HG02610 (cell line): ENCODE measurements around the gene ENO1.
A peak's percentile ranks its signal among the peaks of the same experiment; 100 is the strongest.

Experiments used
- ATAC-seq: cut with Tn5 transposase; IDR thresholded peaks from one replicate; pipeline ENCODE4 v1.9.1; 2021; ENCODE audit warnings: mild to moderate bottlenecking, moderate library complexity; ENCODE audit not compliant: unreplicated experiment

Gene ENO1

DNA sequence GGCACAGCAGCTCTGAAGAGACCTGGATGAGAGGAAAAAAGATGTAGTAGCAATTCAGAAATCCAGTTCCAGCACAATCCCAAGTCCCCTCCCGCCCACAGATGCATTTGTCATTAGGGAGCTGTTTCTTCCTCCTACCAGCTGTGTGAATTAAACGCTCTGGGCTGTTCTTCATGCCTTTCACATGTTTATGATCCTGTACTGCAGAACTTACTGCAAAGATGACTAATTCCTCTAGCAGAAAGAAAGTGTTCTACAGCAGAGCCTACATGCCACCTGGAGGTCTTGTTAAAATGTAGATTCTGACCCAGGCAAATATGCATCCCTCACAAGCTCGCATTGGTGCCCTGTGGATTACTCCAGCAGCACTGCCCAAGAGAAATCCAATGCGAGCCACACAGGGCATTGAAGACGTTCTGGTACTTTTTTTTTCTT, 6.5 kb downstream of the ENO1 start:
- no peak for ATAC-seq

DNA sequence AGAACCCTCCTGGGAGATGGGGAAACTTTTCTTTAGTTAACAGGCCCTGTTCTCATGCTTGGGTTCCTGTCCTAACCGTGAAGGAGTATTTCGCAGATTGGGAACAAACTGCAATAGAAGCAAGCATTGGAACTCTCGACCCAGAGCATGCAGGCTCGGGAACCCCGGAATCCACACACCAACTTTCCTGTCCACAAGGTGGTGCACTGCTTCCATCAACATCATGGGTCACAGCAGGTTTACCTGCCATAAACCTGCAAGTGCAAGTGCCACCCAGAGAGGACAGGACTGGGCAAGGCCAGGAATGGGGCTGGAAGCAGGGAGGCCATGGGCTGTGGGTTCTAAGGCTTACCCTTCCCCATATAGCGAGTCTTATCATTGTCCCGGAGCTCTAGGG, 6.9 kb downstream of the ENO1 start:
- ATAC-seq = no peak

DNA sequence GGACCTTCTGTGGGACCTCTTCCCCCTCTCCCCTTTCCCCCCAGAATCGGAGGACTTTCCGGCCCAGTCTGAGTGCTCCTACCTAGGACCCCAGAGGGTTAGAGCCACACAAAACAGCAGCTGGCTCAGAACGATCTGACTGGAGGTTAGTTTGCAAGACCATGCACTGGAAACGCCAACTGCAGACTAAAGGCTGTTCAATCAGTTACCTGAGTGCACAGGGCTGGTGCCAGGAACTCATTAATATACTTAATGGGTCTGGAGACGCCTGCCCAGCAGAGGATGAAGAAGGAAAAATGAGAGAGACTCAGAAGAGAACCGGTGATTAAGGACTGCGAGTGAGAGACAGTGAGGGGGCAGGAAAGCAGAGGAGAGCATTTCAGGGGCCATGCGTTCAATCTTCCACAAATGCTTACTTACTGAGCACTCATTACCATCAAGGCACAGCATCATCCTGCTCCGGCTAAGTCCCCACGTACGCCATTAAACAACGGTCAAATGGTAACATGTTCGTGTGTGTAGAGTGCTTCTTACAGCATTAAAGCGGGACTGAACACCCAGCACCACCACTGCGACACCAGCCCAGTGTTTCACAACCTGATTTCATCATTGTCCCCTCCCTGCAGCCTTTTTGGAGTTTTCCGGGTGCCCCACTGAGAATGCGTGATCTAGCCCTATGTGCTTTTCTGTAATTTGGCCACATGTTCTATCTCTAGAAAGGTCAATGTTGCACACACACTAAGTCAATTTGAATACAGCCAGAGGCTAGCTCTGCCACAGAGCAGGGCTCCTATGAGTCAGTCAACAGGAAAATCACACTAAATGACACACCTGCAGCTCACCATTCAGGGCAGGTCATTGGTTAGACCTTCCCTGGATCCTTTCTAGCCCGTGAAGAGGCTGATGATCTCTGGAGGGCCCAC, 7.6 kb downstream of the ENO1 start:
- ATAC-seq = no peak

DNA sequence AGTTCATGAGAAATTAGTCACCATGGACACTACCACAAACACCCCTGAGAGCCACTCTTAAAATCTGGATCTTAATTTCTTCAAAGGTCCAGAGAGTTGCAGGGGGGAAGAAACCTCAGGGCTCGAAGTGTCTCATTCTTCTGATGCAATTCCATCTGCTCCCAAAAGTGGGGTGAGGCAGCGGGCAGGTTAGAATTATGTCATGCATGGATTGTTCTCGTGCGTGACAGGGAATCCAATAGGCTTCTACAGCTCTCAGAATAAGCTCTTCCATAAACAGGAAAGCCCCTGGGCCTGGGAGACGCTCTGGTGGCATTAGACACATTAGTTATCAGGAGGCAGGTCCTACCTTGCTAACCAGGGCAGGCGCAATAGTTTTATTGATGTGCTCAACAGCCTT, 8.4 kb downstream of the ENO1 start:
- no peak for ATAC-seq

DNA sequence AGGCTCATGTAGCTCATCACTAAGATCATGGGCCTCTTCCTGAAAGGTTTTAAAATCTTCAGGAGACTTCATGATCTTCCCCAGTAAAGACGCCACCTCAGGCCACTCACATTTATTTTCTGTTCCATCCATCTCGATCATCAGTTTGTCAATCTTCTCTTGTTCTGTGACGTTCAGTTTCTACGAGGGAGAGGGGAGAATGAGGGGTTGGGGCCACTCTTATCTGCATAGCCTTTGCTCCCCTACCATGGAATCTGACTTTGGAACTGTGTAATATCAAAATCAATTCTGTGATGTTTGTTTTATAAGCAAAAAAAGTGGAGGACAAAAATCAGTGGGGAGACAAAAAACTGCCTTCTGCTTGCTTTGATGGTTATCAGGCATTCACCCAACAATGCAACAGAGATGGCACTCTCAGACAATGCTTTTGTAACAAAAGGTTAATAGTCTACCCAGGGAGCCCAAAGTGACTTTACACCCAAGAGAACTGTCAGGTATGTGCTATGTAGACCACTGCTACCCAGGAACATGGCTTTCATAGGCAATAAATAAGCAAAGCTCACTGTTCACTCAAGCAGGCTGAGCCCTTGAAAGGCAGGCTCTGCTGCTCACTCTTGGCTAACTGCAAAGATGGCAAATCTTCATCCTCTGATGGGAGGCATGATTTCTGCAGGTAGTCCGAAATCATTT, 10.5 kb downstream of the ENO1 start:
- no peak for ATAC-seq

DNA sequence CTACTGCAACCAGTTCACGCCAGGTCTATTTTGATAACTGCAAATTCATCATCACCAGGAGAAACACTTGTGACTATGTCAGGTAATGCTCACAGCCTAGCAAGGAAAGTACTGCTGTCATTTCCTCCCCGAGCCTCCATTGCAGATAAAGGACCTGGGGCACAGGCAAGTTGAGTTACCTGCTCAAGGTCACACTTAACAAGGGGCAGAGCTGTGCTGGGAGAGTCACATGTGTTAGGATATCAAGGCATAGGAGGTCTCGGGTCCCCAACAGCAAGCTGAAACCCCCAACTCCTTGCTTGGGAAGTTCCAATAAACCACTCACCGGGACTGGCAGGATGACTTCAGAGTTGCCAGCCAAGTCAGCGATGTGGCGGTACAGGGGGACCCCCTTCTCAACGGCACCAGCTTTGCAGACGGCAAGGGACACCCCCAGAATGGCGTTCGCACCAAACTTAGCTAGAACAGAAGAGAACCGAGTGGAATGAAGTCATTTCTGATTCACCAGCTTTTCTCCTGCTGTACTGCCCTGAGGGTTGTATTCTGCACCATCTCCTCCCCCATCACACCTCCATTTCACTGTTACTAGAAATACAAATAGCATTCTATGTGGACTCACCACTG, 11.6 kb downstream of the ENO1 start:
- no peak for ATAC-seq

DNA sequence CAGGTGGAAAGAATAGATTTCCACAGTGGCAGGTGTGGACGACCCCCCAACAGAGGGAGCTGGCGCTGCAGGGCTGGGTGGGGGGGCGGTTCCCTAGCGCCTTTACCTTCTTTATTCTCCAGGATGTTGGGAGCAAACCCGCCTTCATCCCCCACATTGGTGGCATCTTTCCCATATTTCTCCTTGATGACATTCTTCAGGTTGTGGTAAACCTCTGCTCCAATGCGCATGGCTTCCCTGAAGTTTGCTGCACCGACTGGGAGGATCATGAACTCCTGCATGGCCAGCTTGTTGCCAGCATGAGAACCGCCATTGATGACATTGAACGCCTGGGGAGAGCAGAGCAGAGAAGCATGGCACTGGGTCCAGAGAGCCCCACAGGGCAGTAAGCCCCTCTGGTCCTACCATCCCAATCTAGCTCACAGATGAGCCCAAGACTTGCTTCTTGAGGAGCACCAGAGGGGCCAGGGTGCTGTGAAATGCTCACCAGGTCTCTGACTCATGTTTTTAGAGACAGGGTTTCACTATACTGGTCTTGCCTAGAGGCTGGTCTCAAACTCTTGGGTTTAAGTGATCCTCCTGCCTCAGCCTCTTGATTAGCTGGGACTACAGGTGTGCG, 12.2 kb downstream of the ENO1 start:
- ATAC-seq = no peak

DNA sequence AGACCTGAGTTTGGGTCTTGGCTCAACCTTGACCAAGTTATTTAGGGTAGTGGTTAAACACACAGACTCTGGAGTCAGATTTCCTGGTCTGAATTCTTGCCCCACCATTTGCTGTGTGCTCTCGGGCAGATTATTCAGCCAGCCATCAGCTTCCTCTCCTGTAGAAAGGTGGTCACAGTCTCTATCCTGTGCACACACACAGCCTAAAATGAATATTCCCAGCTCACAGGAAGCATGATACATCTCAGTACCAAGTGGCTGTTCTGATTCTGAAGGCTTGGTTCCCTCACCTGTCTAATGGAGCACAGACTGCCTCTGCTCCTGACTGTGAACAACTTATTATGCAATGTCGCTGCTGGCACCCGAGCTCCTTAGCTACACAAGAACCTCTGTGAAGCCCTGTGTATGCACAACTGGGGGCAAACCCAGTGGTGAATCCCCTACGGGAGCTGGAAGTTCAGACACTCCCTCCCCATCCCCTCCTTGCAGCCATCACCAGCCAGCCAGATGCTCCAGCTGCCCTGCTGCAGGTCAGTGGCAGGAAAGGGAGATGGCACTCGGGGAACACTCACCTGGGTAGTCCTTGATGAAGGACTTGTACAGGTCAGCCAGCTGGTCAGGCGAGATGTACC, 13.7 kb downstream of the ENO1 start:
- ATAC-seq = no peak

DNA sequence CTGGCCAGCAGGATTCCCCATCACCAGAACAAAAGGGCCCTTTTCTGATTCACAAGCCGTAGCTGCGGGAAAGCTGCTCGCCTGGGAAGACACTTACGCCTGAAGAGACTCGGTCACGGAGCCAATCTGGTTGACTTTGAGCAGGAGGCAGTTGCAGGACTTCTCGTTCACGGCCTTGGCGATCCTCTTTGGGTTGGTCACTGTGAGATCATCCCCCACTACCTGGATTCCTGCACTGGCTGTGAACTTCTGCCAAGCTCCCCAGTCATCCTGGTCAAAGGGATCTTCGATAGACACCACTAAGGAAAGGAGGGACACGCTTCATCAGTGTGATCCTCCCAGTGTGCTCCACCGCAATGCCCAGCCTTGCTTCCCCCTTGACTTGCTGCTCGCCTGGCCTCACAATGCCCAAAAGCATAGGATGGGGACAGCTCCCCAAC, 14.7 kb downstream of the ENO1 start:
- no peak for ATAC-seq

DNA sequence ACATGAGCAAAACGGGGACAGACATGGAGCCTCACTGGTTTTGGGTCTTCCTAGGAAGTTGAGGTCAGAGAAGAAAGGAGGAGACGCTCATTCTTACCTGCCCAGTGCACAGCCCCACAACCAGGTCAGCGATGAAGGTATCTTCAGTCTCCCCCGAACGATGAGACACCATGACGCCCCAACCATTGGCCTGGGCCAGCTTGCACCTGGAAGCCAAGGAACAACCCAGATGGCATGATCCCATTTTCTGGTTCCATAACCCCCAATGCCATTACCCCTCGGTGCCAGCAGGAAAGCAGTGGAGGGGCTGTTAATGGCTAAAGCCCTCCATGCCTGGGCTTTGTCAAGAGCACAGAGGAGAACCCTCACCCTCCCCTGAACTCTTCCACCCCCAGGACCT, 15.3 kb downstream of the ENO1 start:
- ATAC-seq = no peak

DNA sequence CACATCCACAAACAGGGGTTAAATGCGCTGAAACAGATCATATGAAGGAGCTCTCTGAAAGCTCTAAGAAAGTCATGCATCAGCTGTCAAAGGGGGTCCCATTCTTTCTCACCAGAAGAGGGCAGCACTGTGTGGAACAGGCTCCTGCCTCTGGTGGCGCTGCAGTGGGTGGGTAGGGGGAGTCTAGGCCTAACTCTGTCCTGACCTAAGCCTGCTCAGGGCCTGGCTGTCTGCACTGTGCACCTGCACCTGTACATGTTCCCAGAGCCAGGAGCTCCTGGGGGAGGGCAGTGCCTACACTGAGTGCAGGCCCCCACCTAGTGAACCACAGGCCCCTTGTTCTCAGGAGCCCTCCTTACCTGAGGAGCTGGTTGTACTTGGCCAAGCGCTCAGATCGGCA, 16.0 kb downstream of the ENO1 start:
- ATAC-seq = no peak

DNA sequence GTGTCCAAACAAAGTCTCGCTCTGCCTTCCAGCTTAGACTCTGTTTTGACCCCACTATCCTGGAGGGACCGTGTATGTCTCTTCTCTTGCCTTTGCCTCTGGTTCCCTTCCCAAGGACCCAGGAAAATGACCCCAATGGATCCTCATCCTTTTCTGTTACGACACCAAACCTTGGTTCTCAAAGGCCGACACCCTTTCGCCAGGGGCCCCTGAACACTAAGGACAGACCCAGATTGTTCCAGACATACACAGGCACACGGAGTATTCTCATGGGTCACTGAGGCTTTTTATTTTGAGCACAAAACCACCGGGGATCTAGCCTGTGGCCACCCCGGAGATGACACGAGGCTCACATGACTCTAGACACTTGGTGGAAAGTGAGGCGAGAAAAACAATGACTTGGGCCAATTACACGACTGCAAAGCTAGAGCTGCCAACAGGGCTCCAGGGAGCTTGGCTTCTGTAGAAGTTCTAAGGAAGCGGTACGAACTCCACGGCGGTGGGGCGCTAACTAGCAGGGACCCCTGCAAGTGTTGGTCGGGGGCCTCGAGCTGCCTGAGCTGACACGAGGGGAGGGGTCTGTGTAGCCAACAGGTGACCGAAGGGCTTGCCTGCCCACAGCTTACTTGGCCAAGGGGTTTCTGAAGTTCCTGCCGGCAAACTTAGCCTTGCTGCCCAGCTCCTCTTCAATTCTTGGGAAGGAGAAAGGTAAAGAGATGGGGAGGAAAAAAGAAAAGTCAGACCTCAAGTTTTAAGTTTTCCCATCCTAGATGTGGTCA, 17.6 kb downstream of the ENO1 start:
- no peak for ATAC-seq

DNA sequence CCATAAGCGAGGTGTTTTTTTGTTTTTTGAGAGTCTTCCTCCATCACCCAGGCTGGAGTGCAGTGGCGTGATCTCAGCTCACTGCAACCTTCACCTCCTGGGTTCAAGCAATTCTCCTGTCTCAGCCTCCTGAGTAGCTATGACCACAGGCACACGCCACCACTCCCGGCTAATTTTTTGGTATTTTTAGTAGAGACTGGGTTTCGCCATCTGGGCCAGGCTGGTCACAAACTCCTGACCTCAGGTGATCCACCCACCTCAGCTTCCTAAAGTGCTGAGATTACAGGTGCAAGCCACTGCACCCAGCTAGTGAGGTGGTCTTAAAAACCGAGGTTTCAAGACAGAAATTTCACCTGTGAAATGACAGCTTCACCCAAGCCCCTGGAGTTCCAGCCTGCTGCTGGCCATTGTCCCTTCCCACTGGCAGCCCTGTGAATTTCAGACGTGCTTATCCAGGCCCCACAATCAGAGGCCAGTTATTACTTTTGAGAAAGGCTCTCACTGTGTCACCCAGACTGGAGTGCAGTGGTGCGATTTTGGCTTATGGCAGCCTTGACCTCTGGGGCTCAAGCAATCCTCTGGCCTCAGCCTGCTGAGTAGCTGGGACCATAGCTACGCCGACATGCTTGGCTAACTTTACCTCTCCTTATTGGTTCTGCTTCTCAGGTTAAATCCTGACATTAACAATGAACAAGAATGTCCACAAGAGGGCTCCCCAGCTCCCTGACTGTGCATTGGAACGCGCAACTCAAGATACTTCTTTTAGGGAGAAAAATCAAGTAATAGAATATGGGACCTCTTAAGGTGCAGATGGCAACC, 19.4 kb downstream of the ENO1 start:
- ATAC-seq = no peak

DNA sequence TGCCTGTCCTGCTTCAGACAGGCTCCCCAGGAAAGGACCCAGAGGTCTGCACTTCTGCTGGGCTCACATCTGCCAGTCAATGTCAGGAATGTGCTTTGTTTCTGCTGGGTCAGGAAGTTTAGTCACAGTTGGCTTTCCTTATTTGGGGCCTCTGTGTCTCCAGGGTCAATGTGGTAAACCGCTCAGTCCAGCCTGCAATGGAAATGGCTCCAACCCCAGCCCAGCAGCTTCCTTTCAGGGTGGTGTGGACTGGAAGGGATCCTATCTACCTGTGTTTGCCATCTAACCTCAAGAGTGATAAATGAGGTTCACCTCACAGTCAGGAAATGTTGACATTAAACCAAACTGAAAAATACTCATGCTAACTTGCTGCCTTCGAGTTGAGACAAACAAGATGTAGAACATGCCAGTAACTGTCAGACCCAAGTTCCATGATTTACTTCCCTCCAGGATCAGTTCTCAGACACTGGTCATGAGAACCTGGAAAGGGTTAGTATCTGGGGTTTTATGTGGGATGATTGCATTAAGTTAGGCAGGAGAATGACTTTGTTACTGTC, 20.3 kb downstream of the ENO1 start:
- ATAC-seq = no peak

DNA sequence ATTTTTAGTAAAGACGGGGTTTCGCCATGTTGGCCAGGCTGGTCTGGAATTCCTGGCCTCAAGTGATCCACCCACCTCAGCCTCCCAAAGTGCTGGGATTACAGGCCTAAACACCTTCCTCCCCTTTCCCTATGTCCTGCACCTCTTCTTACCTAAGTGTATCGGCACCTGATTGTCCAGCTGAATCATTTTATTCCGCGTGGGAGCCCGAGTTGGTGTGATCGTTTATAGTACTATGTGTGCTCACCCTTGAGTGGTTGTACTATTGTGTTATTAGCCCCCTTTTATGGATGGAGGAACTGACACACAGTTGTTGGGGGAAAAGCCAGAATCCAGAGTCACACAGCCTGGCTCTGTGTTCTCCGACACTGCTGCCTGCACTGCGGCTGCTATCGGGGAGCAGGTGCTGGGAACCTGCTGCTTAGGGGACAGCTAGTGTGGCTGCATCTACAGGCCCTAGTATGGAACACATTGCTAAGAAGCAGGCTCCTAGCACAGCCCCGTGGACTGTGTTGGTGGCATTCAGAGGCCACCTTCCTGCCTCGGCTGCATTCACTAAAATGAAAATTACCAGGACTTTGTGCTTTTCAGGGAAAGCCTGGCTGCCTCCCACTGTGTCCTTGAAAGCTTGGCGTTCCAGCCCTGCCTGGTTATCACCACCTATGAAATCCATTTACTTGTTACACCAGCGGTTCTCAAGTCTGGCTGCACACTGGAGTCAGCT, 21.6 kb downstream of the ENO1 start:
- no peak for ATAC-seq

DNA sequence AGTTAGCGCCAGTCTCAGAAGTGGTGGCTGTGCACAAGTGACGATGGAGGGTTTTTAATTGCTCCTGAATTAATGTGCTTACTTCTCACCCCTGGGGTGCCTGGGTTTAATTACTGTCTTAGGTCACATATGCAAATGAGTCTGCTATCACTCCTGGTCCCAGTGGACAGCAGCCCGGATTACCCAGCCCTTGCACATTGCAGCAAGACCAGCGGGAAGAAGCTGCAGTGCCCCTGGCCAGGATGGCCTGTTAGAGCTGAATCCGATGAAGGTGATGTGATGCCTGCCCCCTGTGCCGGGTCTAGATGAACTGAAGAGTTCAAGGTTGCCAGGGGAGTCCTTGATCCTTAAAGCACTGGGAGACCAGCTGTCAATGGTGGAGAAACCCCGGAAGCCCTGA, 24.2 kb downstream of the ENO1 start:
- ATAC-seq = no peak

DNA sequence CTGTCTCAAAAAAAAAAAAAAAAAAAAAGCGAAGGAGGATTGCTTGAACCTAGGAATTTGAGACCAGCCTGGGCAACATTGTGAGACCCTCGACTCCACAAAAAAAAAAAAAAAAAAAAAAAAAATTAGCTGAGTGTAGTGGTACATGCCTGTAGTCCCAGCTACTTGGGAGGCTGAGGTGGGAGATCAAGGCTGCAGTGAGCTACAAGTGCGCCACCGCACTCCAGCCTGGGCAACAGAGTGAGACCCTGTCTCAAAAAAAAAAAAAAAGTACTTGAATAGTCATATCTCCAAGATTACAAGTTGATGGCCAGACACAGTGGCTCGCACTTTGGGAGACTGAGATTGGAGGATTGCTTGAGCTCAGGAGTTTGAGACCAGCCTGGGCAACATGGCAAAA, 27.4 kb downstream of the ENO1 start:
- ATAC-seq = no peak

DNA sequence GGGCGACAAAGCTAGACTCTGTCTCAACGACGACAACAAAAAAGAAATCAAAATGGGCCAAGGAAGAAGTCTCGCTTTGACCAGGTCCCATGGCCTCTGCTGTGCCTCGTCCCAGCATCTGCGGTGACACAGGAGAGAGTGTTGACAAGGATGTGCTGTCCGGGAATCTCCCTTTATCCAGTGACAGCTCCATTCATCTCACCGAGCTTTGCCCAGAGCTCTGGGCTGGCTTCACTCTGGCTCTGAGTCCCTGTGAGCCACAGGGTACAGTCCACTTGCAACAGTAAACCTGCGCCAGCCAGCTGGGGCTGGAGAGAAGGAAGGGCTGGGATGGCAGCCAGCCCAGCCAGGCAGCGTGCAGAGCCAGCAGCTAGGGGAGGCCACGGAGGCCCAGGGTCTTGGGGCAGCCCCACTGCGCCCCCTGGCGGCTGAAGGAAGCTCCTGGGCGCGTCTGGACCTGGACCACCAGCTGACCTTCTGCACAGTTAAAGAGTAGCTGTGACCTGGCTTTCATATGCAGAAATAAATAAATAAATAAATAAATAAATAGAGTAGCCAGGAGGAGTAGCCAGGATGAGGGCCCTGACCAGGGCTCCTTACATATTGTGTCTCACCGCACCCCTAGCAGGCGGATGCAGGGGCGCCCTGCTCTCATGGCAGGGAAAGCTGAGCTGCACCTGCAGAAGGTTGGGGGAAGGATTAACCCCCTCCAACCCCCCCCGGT, 29.7 kb downstream of the ENO1 start:
- ATAC-seq = peak; percentile 43
